Measurements from ENCODE around the gene HPS3.
A peak's percentile ranks its signal among the peaks of the same experiment; 100 is the strongest.

Gene HPS3

GRCh38 chr3:149122721-149123578, 6.5 kb upstream of the HPS3 start:
- no peak for DNase-seq

- DNase-seq, result no peak
Observed at GRCh38 chr3:149128821-149129220, 617 bp upstream of the HPS3 start.

- peak in 1 of 5 experiments; percentile 24 for DNase-seq
Observed at GRCh38 chr3:149131589-149131988, 2.2 kb downstream of the HPS3 start.

GRCh38 chr3:149134575-149134974, 5.1 kb downstream of the HPS3 start:
- no peak for DNase-seq

GRCh38 chr3:149142682-149143081, 13.2 kb downstream of the HPS3 start:
- no peak for DNase-seq

- DNase-seq, result no peak
Observed at GRCh38 chr3:149145356-149145755, 15.9 kb downstream of the HPS3 start.

GRCh38 chr3:149145974-149146373, 16.5 kb downstream of the HPS3 start:
- DNase-seq, result peak in 1 of 5 experiments; percentile 43

GRCh38 chr3:149150436-149150835, 21.0 kb downstream of the HPS3 start:
- no peak for DNase-seq

GRCh38 chr3:149151843-149152242, 22.4 kb downstream of the HPS3 start:
- no peak for DNase-seq

- peak in 2 of 5 experiments; percentile 15 to 76 for DNase-seq
Observed at GRCh38 chr3:149152420-149152819, 23.0 kb downstream of the HPS3 start.

- DNase-seq, result no peak
Observed at GRCh38 chr3:149153402-149153801, 24.0 kb downstream of the HPS3 start.

GRCh38 chr3:149160754-149161300, 31.4 kb downstream of the HPS3 start:
- DNase-seq, result no peak

- no peak for DNase-seq
Observed at GRCh38 chr3:149162007-149162406, 32.6 kb downstream of the HPS3 start.

- DNase-seq, result no peak
Observed at GRCh38 chr3:149163066-149163465, 33.6 kb downstream of the HPS3 start.

GRCh38 chr3:149167898-149168297, 38.5 kb downstream of the HPS3 start:
- DNase-seq, result no peak

- no peak for DNase-seq
Observed at GRCh38 chr3:149170672-149171071, 41.2 kb downstream of the HPS3 start.

- peak in 1 of 5 experiments; percentile 68 for DNase-seq
Observed at GRCh38 chr3:149174901-149175300, 45.5 kb downstream of the HPS3 start.

GRCh38 chr3:149177122-149177521, 47.7 kb downstream of the HPS3 start:
- DNase-seq, result no peak

- DNase-seq, result no peak
Observed at GRCh38 chr3:149179220-149179619, 49.8 kb downstream of the HPS3 start.

- DNase-seq, result no peak
Observed at GRCh38 chr3:149180057-149180573, 50.7 kb downstream of the HPS3 start.

GRCh38 chr3:149181182-149181581, 51.7 kb downstream of the HPS3 start:
- no peak for DNase-seq

- no peak for DNase-seq
Observed at GRCh38 chr3:149186219-149186618, 56.8 kb downstream of the HPS3 start.

GRCh38 chr3:149186721-149187120, 57.3 kb downstream of the HPS3 start:
- DNase-seq, result no peak

GRCh38 chr3:149188494-149188893, 59.1 kb downstream of the HPS3 start:
- DNase-seq, result no peak

All from T-helper 2 cell (primary cell).